HG02943 (cell line): ENCODE data around the gene PTPRK.

Experiments
- ATAC-seq: cut with Tn5 transposase; IDR thresholded peaks from one replicate; pipeline ENCODE4 v1.9.1; 2021; ENCODE audit warnings: mild to moderate bottlenecking, low read depth, moderate library complexity; ENCODE audit not compliant: unreplicated experiment

The PTPRK gene

DNA sequence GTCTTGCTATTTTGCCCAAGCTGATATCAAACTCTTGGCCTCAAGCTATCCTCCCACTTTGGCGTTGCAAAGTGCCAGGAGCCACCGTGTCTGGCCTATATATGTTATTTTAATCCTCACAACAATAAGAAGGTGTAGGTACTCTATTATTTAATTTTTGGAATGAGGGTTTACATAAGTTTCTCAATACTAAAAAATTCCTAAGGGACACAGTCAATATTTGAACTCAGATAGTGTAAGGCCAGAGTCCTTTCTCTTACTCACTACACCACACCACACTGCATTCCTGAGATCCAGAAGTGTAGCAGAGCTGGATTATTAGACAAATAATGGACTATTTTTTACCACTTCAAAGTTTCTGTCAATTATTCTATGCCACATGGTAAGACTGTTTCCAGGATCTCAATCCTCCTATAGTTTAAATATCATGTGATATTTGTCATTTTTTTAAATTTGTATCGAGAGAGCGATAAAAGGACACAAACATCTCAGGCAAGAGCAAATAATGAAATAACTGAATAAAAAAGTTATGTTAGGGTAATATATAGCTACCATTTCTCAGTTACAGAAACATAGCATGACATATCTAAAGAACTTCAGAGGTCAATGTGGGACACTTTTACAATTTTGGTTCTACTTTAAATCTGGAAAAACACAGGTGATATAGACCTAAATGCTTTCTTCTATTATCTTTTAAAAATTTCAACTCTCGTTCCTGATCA is 457.4 kb downstream of the PTPRK start:
- no peak for ATAC-seq

DNA sequence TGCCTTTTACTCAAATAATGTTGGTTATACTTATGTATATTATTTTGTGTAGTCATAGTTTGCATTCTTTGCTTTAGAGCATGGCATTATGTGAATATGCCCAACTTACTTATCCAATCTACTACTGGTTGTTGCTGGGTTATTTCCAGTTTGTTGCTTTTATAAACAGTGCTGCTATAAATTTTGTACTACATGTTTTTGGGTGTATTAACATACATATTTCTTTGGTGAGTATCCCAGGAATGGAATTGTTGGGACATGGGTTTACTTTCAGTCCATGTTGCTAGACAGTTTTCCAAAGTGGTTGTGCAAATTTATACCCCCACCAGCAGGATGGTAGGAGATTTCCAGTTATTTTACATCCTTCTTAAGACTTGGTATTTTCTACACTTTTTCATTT is 462.5 kb downstream of the PTPRK start:
- no peak for ATAC-seq

DNA sequence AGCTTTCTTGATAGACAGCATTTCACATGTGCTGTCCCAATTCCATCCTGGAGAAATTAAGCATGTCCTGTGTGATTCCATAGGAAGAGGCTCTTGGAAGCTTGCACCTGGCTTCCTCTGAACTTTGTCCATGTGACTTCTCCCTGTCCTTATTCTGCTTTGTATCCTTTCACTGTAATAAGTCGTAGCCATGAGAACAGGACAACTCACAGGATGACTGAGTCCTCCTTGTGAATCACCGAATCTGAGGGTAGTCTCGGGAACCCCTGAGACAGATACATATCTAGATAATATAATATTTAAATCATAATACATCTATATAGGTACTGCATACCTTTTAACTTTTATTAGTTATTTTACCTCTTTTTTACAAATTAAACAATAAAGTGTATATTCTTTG is 462.9 kb downstream of the PTPRK start:
- ATAC-seq: no peak

DNA sequence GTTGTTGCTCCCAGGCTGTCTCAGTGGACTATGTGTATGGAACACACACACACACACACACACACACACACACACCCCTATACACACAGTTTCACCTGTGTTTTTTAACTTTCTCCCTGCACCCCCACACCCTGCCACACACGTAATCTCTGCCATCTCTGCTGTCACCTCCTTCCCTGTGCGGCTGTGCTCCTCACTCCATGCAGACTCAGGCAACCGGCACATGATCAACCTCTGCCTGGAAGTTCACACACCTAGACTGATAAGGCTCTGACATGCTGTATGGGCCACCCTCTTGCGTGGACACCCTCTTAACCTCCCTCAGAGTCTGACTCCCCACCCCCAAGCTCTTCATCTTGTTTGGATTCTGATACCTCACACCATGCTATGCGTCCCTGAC is 467.3 kb downstream of the PTPRK start:
- no peak for ATAC-seq

DNA sequence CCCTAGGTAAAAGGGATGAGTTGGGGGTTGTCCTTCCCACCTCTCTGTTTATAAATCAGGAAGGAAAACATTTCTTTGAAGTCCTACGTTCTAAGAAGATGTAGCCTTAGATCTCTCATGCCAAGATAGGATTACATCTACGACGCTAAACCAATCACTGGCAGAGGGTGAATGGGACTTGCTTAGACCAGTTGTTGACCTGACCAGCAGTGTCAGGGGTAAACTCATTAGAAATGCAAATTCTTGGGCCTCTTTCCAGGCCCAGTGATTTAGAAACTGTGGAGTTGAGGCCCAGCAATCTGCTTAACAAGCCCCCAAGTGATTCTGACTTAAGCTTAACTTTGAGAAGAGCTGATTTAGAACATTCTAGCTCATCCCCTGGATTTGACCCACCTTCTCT is 472.4 kb downstream of the PTPRK start:
- no peak for ATAC-seq

GRCh38 chr6:128046033-128046432 is 474.4 kb downstream of the PTPRK start:
- no peak for ATAC-seq

DNA sequence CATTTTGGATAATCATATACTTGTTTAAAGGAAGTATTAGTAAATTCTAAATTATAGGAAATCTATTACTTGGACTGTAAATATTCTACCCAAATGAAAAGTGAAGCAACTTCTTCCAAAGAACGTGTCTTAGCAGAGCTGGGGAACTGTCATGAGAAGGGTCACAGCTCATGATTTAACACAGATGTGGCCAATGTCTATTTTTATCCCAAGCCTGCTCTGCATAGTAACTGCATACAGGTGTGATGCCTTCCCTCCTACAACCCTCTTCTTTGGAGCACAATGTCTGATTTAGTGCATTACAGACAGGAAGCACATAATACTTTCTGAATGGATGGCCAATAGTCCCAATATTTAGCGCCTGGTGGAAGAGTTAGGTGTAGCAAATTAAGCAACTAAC is 480.9 kb downstream of the PTPRK start:
- no peak for ATAC-seq

DNA sequence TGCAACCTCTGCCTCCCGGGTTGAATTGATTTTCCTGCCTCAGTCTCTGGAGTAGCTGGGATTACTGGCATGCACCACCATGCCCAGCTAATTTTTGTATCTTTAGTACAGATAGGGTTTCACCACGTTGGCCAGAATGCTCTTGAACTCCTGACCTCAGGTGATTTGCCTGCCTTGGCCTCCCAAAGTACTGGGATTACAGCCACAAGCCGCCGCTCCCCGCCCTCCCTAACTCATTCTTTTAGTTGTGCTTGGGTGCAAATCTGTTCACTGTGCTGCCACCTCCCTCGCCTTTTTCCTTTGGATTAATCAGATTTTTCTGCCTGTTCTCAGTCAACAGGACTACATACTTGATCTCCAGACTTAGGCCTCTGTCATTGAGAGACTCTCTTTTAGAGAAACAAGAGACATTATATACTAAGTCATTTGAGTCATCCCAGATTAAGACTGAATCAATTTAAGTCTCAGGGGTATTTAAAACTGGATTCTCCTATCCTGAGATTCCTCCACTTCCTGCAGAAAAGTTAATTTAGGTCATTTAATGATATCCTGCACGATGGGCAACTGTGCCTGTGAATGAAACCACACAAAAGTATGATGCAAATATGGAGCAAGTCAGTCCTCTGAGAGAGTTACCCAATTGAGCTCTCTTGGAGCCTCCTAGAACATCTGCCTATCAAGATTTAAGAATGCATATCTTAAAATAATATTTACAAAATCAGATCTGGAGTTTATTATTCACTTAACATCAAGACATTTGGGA is 483.4 kb downstream of the PTPRK start:
- ATAC-seq: no peak

DNA sequence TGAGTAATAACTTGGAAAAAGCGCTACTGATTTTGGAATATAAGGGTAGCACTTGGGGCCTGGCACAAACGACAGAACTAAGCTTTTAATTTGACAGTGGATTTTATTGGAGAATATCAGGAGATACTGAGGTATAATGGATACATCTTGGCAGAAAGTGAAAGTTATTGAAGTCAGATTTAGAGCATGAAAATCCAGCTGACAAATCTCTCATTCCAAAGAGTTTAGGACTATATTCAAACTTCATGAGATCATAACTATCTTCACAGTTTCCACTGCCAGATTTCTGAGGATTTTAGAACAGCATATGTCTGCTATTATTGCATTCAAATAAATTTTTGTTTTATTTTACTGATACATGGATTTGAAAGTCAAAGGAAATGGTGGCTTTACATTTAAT is 487.2 kb downstream of the PTPRK start:
- no peak for ATAC-seq

DNA sequence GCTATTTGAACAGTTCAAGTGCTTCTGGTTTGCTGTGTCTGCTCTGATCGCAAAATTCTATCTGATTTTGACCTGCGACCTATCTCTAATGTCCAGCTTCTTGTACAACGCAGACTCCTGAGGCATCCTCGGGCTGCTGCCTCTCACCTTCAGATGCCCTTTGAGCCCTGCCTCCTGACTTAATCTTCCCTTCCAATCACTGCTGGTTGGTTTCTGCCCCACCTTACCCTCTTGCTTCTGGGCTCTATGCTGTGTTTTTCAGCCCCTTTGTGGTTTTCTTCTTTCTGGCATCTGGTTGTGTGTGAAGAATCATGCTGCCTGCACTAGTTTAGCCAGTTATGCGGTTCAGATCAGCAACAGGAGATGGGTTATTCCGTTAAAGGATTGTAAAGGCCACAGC is 488.4 kb downstream of the PTPRK start:
- no peak for ATAC-seq

DNA sequence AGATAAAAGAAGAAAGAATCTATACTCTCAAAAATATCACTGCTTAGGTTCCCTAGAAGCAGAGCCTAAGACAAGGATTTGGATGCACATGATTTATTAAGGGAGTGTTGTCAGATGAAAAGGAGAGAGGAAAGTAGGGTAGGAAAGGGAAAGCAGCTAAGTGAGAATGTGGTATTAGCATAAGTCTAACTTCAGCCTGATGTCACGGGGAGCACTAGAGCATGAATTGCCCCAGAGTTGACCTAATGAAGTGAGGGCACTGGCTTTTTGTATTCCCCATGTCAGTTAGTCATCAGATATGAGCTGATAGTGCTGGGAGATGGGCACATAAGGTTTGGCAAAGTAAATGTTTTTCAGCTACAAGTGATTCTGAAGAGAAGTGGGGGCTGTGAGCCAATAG is 490.6 kb downstream of the PTPRK start:
- ATAC-seq: no peak

GRCh38 chr6:128028183-128028582 is 492.2 kb downstream of the PTPRK start:
- no peak for ATAC-seq

- no peak for ATAC-seq
Measured at GRCh38 chr6:128025478-128025877, 494.9 kb downstream of the PTPRK start.

DNA sequence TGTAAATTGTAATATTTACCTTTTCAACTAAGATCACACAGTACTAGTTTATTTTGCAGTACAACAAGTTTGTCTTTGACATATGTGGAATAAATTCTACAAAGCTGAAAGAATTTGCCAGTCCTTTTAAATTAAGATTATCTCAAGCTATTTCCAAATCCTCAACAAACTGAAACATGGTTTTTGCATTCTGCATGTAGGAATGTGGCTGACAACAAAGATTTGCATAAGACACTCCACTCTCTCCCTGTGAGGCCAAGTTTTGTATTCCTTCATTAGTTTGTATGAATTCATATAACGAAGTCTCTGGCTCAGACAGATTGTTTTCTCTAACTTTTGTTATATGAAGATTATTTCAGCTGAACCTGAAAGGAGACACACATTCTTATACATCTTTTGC is 495.4 kb downstream of the PTPRK start:
- no peak for ATAC-seq

- ATAC-seq: no peak
Measured at GRCh38 chr6:128024046-128024445, 496.4 kb downstream of the PTPRK start.

GRCh38 chr6:128018821-128019220 is 501.6 kb downstream of the PTPRK start:
- ATAC-seq: no peak

GRCh38 chr6:128017288-128017687 is 503.1 kb downstream of the PTPRK start:
- ATAC-seq: no peak

DNA sequence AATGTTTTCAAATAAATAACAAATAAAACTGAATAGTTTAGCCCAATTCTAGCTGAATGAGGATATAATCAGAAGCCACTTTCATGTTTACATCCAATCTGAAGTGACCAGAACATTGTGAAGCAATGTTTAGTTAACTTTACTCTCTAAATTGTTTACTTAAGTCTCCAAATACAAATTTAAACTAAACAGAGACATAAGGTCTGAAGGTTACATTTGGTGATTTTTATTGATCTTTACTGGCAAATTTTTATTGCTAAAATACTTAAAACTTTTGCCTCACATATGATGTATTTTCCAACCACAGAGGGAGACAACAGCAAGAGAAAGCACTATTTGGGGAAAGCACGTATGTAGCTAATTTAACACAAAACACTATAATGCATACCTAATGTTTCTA is 512.7 kb downstream of the PTPRK start:
- ATAC-seq: no peak

- ATAC-seq: no peak
Measured at GRCh38 chr6:128005009-128005408, 515.4 kb downstream of the PTPRK start.

DNA sequence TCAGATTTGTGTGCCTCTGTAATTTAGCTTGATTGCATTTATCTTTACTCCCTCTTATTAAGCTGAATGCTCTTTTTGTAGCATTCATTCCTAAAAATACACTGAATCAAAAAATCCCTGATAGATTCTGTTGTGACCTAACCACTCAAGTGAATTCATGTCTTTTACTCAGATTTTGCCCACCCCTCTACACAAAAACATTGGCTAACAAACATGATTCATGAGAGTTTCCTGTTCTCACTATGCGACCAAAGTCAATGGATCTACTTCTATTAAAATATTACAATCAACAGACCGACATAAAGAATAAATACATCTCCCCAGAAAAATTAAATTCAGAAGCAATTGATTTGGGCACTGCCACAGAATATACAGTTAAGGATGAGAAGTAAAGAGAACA is 520.0 kb downstream of the PTPRK start:
- ATAC-seq: no peak

DNA sequence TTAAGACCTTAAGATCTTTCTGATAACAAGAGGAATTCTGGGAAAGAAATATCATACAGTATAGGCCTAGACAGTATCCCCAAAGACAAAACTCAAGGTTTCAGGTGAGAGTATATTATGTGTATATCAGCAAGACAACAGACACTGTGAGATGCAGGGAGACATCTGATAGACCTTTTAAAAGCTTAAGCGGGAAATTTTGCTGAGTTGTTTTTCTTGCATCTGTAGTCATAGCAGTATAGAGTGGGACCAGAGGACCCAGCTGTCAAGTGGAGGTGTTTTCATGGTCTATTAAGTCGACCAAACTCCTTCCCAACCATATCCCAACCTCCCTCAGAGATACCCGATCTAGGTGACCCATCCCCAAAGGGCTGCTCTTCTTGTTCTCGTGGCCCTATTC is 521.4 kb downstream of the PTPRK start:
- no peak for ATAC-seq

DNA sequence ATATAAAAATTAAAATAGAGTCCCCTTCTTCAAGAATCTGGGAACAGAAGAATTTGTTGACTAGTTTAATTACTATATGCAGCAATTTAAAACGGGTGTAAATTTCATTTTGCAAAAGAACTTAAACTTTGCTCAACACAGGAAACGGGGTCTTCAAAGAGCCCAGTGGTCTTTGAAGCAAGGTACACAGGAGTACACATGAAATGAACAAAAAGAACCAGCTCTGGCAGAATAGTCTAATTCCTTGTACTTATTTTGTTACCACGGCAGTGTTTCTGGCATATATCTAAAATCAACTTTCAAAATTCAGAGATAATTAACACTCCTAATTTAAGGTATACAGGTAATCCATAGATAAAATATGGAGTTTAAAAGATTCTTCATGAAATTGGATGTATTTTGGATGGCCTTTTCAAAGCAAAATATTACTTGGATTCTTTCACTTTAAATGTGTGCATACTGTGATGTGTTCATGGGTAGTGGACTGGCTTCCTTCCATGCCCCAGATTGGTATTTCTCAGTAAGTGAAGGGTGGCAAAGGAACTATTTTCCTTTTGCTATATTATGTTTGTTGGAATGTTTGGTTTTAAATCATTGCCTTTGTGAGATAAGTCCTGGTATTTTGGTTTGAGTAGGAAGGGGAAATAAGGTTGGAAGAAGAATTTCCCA is 522.8 kb downstream of the PTPRK start:
- no peak for ATAC-seq
